Activated T-cell treated with anti-CD3 and anti-CD28 coated beads, Interleukin-2, amount 50 U/mL, for 1 hour (primary cell): Measurements from ENCODE around the gene VASN.

ENCODE experiments used
- DNase-seq: peaks from one replicate; pipeline ENCODE4 v3.0.0-alpha.2; 2020

The VASN gene

DNA sequence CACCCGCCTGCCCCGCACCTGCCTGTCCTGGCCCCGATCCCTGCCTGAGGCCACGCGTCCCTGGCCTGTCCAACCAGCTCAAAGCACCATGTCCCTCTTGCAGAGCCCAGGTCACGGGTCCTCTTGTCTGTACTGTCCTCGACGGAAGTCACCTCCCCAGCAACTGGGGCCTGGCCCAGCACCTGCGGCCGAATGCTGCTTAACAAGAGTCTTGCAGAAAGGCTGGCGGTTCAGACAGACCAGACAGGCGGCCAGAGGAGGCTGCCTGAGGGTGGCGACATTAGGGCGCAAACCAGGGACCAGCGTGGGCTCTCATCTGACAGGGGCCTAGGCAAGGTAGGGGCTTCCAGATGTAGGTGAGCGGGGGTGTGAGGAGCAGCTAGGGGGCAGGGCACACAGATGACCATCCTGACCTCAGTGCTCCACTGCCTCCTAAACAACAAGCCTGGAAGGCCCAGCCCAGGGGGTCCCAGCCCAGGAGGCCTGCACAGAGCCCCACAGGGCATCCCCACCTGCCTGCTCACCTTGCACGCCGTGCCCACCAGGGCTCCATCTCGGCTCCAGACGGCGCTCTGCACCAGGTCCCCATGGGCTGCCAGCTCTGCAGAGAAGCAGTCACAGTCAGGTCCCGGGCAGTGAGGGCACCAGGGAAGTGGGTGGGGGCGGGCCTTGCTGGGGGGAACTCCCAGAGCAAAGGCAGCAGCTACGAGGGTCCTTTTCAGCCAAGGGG is 33.5 kb downstream of the VASN start:
- DNase-seq, result no peak

DNA sequence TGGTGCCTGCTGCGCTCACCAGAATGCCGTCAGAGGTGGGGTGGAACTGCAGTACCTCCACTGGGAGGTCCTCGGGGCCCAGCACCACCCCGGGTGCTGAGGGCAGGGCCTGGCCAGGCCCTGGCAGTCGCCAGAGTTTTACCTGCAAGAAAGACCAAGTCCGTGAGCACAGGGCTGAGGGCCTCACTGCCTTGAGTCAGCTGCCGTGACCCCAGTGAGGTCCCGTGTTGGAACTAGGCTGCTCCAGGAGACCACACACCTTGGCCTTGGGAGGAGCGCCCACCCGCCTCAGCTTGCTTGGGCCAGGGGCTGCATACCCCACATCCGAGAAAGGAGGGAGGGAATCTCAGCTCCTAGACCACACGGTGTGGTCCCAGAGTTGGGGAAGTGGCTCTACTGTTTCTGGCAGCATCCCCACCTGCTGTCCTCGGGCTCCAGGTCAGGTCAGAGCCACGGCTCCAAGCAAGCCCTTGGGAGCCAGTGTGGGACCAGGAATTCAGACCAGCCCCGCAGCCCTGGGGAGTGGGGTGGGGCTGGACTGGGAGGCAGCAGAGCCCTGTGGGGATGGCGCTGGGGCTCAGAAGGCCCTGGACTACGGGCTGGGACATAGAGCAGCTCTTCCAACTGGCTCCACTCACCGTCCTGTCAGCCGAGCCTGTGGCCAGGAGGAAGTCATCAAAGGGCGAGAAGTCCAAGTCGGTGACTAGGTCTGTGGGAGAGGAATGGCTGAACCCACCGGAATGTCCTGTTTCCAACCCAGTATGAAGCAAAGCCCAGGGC is 36.1 kb downstream of the VASN start:
- no peak for DNase-seq

DNA sequence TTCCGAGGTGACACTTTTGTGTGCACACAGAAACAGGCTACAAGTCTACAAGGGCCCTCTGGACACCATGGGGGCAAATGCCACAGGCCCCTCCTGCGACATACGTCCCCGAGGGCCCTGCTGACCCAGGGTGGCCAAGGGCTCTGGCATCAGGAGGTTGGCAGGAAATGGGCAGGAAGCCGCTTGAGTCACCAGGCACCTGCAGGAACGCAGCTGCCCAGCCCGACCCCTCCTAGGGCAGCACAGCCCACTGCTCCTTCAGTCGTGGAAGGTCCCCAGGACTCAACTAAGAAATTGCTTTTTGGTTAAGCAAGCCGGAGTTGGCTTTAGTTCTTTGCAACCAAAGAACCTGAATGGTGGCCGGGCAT is 36.7 kb downstream of the VASN start:
- DNase-seq, result no peak

DNA sequence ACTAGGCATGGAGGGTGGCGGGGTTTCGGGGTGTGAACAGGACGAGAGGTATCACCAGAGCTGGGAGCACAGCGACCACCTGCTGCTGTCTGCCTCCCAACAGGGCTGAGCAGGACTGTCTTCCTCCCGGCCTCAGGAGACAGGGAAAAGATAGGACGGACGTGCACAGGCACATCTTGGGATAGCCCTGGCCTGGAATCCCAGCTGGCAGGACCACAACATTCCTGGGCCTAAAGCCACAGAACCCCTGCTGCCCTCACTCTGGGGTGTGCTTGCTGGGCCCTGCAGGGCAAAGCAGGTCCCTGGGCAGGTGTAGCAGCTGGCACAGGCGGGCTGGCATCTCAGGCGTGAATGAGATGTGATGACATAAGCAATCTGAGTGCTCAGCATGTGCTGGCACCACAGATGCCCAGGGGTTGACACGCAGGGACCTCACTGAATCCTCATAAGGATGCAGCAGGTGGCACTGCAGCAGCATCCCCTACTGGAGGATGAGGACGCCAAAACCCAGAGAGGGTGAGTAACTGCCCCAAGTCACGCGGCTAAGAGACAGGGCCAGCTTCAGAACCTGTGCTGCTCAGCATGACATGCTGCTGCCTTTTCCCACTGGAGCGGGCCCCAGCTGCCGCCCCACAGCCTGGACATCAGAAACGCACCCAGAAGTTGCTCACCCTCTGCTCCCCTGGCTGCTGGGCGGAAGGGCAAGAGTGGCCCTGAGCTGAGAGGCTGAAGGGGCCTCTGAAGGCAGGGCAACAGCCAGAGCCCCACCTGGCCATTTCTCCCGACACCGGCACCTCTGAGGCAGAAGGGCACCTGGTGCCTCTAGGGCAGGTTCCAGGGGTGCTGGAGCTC is 37.7 kb downstream of the VASN start:
- DNase-seq, result no peak

DNA sequence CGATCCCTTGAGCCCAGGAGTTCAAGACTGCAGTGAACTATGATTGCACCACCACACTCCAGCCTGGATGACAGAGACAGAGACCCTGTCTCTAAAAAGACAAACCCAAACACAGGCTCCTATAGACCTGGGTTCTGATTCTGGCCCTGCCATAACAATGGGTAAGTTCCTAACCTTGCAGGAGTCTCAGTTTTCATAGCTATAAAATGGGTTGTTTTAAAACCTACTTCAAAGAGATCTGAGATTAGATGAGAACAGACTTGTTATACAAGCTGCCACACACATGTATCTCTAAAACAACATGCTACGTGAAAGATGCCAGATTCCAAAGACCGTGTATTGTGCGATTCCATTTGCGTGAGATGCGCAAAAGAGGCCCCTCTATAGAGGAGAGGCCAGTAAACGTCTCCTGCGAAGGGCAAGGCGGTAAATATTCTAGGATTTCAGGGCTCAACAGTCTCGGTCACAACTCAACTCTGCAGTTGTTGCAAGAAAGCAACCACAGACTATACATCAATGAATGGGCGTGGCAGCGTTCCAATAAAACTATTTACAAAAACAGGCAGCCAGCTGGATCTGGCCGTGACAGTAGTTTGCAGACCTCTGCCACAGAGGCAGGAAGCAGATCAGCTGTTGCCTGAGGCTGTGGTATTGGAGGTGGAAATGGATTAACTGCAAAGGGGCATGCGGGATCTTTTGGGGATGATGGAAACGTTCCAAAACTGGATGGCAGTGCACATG is 38.9 kb downstream of the VASN start:
- DNase-seq, result no peak

DNA sequence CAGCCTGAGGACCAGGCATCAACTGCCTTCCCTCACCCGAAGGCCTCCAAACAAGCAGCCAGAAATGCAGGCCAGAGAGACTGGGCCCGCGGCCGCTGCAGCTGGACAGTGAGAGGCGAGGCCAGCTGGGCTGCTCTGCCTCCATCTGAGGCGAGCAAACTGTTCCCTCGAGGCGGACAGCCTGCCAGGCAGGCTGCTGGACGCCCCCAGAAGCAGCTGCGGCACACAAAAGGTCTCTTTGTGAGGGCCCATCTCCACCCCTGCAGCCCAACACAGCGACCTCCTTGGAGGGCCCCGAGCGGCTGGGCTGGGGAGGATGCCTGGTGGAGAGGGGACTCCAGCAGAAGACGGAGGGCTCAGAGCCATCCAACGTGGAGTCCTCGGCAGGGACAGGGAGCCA is 40.0 kb downstream of the VASN start:
- no peak for DNase-seq

DNA sequence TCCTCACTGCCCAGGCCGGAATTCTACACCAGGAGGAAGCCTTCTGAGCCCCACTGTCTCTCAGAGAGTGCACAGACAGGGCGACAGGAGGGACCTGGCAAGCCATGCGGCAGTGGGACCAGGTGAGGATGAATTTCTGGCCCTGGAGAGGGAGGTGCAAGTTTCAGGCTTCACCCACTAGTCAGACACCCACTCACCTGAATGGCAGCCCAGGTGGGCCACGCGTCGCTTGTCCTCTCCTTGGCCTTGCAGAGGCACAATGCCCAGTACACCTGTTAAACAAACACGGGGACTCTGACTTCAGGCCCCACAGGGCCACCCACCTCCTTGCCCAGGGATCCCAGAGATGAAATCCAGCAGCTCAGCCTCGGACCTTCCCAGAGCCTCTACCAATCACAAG is 40.5 kb downstream of the VASN start:
- no peak for DNase-seq

DNA sequence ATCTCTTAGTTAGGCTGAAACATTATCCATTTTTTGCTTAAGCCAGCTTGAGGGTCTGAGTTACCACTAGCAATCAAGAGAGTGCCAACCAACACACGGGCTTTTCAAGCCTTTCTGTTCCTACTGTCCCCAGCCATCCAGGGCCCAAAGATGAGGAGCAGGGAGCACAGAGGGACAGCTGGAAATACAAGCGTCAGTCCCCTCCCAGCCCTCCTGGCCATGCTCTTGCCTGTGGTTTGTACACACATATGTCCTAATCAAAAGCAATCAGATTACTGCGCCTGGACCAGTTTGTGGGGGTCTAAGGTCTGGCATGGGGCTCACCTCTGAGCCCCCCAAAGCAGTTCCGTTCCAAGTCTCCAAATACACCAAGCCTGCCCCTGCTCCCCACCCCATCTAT is 41.2 kb downstream of the VASN start:
- no peak for DNase-seq

DNA sequence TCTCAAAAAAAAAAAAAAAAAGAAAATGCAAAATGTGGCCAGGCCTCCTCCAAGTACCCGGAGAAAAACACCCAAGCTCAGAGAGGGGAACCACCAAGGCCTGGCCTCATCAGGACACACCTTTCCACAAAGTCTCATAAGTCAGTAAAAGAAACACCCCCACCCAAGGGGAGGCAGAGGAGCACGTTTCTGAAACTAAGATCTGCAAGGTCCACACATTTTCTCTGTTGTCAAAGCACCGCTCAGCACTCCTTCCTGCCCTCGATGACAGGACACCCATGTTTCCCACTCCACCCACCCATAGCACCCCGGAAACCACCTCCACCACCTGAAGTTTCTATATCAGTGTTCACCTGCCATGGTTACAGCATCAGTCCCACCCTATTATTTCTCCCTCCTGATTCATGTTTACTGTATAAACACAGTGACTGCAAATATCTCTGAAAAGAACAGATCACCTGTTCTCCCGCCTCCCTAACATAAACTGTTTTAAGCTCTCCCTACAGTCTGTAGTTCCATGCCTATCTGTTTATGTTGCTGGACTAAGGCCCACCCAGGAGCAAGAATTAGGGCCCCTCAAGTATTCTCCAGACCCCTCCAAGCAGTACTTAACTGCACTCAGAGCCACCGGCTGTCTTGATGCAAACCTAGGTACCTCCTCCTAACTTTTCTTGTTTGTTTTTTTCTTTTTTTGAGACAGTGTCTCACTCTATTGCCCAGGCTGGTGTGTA is 42.7 kb downstream of the VASN start:
- DNase-seq, result peak; percentile 69

DNA sequence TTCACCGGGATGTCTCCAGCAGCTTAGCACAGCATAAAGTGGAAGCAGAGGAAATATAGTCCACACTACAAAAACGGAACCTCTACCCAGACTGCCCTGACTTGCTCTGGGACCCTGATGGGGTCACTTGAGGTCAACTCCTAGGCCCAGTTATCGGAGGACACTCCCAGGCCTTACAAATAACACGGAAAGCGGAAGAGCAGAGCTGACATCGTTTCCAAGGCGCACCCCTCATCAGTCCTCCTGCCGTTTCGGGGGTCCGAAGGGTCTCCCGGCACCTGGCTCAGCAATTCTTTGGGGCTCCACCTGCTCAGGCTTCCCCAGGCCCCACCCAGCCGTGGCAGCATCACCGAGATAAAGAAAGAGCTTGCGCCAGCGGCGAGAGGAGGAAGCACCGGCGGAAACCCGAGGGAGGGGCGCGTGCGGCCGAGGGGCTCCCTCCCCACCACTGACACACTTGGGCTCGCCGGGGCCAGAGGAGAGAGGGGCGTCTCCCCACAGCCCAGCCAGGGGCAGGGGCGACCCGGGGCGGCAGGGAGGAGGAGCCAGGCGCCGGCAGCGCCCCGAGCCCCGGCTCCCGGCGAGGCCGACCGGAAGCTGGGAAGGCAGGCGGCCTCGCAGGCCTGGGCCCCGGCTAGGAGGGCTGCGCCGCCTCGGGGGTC is 44.0 kb downstream of the VASN start:
- peak; percentile 65 for DNase-seq

DNA sequence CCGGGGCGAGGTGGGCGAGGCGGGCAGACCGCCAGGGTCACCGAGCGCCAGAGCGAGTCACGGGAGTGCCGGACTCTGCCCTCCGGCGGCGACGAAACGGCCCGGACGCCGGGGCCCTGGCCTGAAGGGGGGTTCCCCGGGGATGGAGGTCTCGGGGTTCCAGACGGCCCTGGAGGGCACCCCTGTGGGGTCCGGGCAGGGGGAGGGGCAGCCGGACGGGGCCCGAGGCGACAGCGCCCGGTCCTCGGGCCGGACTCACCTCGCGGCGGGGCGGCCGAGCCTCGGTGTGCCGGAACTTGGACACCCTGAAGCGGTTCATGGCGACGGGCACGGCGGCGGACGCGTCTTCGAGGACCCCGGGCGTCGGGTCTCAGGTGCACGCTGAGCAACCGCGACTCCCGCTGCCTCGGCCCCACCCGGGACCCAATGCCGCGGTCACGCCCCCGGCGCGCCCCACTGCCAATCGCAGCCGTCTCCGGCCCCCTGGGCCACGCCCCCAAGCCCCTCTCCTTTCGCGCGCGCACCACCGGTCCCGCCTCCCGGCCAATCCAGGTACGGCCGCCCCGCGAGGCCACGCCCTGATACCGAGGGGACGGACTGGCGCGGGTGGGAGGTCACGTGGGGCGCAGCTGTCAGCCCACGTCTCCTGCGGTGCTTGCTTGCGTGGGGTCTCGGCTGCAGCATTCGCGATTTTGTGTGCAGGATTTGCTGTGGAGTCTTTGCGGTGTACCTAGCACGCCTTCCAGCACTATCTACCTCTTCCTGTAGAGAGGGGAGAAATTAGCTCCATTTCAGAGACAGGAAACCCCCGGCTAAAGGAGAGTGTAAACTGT is 44.8 kb downstream of the VASN start, which contains the start of gene CORO7:
TSS of gene CORO7 (minus strand) at position 397 of the 833 bp plus-strand sequence. CDS start at position 319, 78 bp downstream.
- peak; percentile 99 for DNase-seq

DNA sequence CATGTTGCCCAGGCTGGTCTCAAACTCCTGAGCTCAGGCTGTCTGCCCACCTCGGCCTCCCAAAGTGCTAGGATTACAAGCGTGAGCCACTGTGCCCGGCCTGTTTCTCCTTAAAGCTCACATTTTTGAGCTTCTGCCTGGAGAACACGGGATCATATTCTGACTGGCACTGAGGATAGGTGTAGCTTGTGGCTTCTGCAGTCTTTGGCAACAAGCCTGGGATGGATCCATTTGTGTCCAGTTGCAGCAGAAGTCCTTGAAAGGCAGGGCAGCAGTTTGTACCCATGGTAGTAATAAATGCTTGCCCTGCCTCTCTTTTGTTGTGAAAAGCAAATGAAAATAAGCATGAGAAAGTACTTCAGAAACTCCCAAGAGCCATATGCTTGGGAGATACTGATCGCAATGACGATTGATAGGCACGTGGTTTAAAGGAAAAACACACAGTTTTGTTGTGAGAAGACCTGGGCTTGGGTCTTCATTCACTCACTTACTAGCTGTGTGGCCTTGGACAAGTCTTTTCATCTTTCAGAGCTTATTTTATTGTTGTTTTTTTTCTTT is 47.8 kb downstream of the VASN start:
- no peak for DNase-seq

DNA sequence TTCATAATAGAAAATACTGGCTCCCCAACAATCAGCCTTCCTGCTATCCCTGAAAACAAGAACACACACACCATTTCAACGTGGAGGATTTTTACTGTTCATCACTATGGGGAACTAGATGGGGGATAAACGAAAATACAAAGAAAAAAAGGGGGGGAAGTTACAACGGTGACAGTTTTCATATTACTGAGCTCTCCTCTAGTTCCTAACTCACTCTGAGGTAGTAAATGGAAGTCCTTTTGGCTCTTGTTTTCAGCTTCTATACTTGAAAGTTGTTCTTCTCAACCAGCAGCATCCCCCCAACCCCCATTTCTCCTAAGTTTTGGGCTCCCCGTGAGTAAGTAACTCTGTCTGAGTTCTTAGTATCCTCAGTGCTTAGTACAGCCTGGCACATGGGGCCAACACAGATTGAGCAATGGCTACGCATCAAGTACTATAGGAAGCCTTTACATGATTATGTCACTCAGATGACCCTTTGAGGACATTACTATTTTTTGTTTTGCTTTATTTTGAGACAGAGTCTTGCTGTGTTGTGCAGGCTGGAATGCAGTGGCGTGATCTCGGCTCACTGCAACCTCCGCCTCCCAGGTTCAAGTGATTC is 49.0 kb downstream of the VASN start:
- no peak for DNase-seq

DNA sequence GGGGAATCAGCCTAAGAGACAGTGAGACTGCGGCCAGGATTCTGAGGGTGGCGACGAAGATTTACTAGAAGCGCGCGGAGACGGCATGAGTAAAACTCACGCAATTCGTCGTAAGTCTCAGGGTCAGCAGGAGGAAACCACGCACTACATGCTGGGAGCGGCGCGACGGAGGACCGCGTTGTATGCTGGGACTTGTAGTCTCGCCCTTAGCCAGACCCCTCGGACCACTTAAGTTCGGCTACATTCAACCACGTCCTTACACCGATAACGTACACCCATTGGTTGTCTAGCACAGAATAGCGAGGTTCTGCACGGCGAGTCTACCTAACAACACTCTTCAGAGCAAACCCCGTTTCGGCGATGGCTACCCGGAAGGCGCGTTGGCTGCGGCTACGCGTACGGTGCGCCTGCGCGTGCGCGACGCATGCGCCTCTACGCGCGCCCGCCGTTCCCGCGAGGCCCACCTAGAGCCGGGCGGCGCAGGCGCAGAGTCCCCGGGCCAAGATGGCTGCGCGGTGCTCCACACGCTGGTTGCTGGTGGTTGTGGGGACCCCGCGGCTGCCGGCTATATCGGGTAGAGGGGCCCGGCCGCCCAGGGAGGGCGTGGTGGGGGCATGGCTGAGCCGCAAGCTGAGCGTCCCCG is 53.9 kb downstream of the VASN start, which contains the start of gene DNAJA3:
TSS of gene DNAJA3 (plus strand) at position 491 of the 643 bp plus-strand sequence. CDS start at position 505, 14 bp downstream.
- peak; percentile 93 for DNase-seq

DNA sequence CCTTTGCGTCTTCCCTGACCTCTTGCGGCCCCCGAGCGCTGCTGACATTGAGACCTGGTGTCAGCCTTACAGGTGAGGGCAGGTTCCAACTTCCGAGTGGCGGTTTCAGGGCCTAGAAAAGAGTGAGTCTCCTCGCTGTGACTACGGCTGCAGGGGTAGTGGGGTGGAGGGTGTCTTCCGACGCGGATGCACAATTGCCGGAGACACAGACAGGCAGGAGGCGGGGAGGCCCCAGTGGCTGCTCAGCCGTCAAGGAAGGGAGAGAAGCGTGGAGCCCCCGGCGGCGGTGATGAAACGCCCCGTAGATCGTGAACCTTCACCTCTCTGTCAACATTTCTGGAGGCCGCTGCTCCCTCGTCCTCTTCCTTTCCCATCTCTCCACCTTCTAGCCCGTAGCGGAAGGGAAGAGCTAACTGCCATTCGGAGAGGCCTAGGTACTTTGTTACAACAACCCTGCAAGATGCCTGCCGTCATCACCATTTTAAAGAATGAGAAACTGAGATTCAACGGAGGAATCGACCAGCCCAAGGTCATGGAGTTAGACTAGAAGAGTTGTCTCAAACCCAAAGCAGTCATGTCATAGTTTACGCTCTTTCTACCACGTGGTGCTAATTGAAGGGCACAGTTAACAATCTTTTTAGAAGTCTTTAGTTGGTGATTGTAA is 54.5 kb downstream of the VASN start:
- no peak for DNase-seq

DNA sequence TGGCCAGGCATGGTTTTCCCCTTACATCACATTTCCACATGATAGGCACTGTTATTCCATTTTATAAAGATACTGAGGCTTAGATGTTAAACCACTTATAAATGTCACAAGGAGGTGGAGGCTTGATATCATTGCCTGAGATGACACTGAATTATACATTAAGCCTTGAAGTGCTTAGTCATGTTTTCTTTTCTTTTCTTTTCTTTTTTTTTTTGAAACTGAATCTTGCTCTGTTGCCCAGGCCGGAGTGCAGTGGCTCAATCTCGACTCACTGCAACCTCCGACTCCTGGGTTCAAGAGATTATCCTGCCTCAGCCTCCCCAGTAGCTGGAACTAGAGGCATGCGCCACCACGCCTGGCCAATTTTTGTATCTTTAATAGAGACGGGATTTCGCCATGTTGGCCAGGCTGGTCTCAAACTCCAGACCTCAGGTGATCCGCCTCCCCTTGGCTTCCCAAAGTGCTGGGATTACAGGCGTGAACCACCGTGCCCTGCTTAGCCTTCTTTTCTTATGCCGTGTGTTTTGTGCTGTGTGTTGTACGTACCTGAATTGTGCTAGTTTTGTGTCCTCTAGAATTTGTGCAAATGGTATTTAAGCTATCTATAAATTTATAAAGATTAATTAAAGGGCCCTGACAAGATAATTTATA is 55.2 kb downstream of the VASN start:
- DNase-seq, result no peak

DNA sequence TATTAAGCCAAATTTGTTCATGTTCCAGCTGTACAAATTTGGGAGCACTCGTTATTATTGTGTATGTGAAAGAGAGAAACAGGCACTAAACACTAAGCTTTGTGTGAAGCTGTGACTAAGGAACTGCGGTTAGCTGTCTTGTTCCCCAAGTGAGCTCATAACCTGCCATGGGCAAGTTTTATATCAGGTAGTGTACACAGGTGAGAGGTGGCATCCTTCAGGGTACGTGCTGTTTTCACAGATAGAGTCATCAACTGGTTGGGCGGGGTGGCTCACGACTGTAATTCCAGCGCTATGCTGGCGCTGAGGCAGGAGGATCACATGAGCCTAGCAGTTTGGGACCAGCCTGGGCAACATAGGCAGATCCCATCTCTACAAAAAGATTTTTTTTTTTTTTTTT is 56.9 kb downstream of the VASN start:
- DNase-seq, result no peak

DNA sequence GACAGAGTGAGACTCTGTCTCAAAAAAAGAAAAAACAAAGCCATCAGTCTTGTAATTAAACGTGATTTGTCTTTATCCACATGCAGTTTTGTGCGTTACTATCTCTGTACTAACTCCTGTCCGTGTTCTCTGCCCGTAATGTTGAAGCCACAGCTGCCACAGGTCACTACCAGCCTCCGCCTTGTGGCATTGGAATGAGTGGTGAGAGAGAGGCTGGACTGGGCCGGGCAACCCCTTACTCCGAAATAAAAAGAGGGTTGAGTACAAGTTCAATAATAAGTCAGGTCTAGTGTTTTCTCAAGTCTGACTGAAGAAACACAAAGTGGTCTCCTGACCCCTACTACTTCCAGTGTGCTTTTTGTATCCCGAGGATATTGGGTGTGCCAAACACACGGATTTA is 59.4 kb downstream of the VASN start:
- DNase-seq, result no peak
